IMR-90 (cell line): ENCODE measurements around the gene IPO13. TPM values are rescaled to one million over a fixed set of nuclear protein-coding genes. Genes with fewer than 3 reads are reported as not detected.

Experiments
- ATAC-seq: fragments of 200-7000 bp; cut with Tn5 transposase; 2 replicates; pipeline ENCODE4 v1.9.1; 2020; ENCODE audit warnings: low read depth, mild to moderate bottlenecking, moderate library complexity
- BruUV-seq: library from RNA; stranded (reverse); fragments of 400-500 nt; replicated peaks from 2 replicates; lab custom pipeline; 2021; lab: Mats Ljungman, UMichigan
- CTCF ChIA-PET: fragments of 300-600 bp; formaldehyde crosslinking; extraction: SDS; loops from one replicate; lab custom pipeline; 2021; ENCODE audit warnings: antibody characterized with exemption; lab: Yijun Ruan, JAX
- POLR2A ChIA-PET: fragments of 300-600 bp; sonication (Branson Sonifier 250); formaldehyde crosslinking; loops from one replicate; lab custom pipeline; 2022; ENCODE audit warnings: antibody characterized with exemption; ENCODE audit not compliant: unreplicated experiment; lab: Charles Lee
- DNase-seq: peaks from one replicate; pipeline ENCODE4 v3.0.0; 2013
- H2AFZ ChIP-seq: replicated peaks from 2 replicates; pipeline ENCODE3; 2013; ENCODE audit warnings: low read length, mild to moderate bottlenecking; ENCODE audit not compliant: poor library complexity
- H2AK5ac ChIP-seq: 2 replicates; pipeline ENCODE4 v1.6.1; 2013; ENCODE audit warnings: low read depth, low read length, inconsistent platforms
- H2AK9ac ChIP-seq: replicated peaks from 2 replicates; pipeline ENCODE3; 2013; ENCODE audit warnings: mild to moderate bottlenecking, low read depth, low read length, moderate library complexity; ENCODE audit not compliant: poor library complexity
- H2BK120ac ChIP-seq: 2 replicates; pipeline ENCODE4 v1.6.1; 2013; ENCODE audit warnings: low read depth, low read length, inconsistent platforms
- H2BK15ac ChIP-seq: 3 replicates; pipeline ENCODE4 v1.6.1; 2013; ENCODE audit warnings: low read depth, low read length, inconsistent platforms
- H2BK20ac ChIP-seq: 2 replicates; pipeline ENCODE4 v1.6.1; 2013; ENCODE audit warnings: low read depth, mild to moderate bottlenecking, inconsistent platforms, low read length, moderate library complexity
- H2BK5ac ChIP-seq: 2 replicates; pipeline ENCODE4 v1.6.1; 2013; ENCODE audit warnings: mild to moderate bottlenecking, low read depth, low read length, inconsistent platforms; ENCODE audit not compliant: poor library complexity, severe bottlenecking
- H3K14ac ChIP-seq: replicated peaks from 2 replicates; pipeline ENCODE4 v1.6.1; 2013; ENCODE audit warnings: low read depth, low read length, inconsistent platforms
- H3K18ac ChIP-seq: 2 replicates; pipeline ENCODE4 v1.6.1; 2013; ENCODE audit warnings: low read depth, low read length, control low read depth
- H3K23ac ChIP-seq: 2 replicates; pipeline ENCODE4 v1.6.1; 2013; ENCODE audit warnings: low read depth, low read length, inconsistent platforms
- H3K27ac ChIP-seq: 2 replicates; pipeline ENCODE4 v1.5.1; 2013; ENCODE audit warnings: mild to moderate bottlenecking, control low read depth, low read length; ENCODE audit not compliant: insufficient read depth
- H3K27me3 ChIP-seq: 2 replicates; pipeline ENCODE4 v1.6.1; 2013; ENCODE audit warnings: low read length; ENCODE audit not compliant: control insufficient read depth, insufficient read depth
- H3K36me3 ChIP-seq: 2 replicates; pipeline ENCODE4 v1.6.1; 2013; ENCODE audit warnings: low read length, mixed read lengths; ENCODE audit not compliant: control insufficient read depth, insufficient read depth
- H3K4ac ChIP-seq: 2 replicates; pipeline ENCODE4 v1.6.1; 2013; ENCODE audit warnings: low read depth, low read length, inconsistent platforms
- H3K4me1 ChIP-seq: 2 replicates; pipeline ENCODE4 v1.6.1; 2013; ENCODE audit warnings: low read length, mixed read lengths; ENCODE audit not compliant: control insufficient read depth, insufficient read depth
- H3K4me2 ChIP-seq: 2 replicates; pipeline ENCODE4 v1.6.1; 2013; ENCODE audit warnings: low read depth, mild to moderate bottlenecking, control low read depth, low read length, moderate library complexity
- H3K4me3 ChIP-seq: 2 replicates; pipeline ENCODE4 v1.5.1; 2013; ENCODE audit warnings: low read depth, mild to moderate bottlenecking, control low read depth, low read length, moderate library complexity; ENCODE audit not compliant: insufficient read depth
- H3K56ac ChIP-seq: 2 replicates; pipeline ENCODE4 v1.6.1; 2013; ENCODE audit warnings: low read length, inconsistent platforms; ENCODE audit not compliant: insufficient read depth; ENCODE audit errors: extremely low read depth
- H3K79me1 ChIP-seq, 2 experiments: 2 replicates each; pipeline ENCODE4 v1.6.1; 2013; ENCODE audit warnings: low read length in 2 of 2, inconsistent platforms in 1 of 2, low read depth in 1 of 2
- H3K9ac ChIP-seq: 2 replicates; pipeline ENCODE4 v1.6.1; 2013; ENCODE audit warnings: low read depth, low read length, control low read depth
- H3K9me1 ChIP-seq: 2 replicates; pipeline ENCODE4 v1.6.1; 2013; ENCODE audit warnings: low read length, inconsistent platforms; ENCODE audit not compliant: insufficient read depth
- H3K9me3 ChIP-seq: 2 replicates; pipeline ENCODE4 v1.6.1; 2013; ENCODE audit warnings: low read length; ENCODE audit not compliant: control insufficient read depth, insufficient read depth
- H4K20me1 ChIP-seq: 2 replicates; pipeline ENCODE4 v1.6.1; 2013; ENCODE audit warnings: low read length, inconsistent platforms; ENCODE audit not compliant: insufficient read depth
- H4K5ac ChIP-seq: 2 replicates; pipeline ENCODE4 v1.6.1; 2013; ENCODE audit warnings: mild to moderate bottlenecking, low read depth, low read length, control low read depth
- H4K8ac ChIP-seq, 2 experiments: 2 replicates each; pipeline ENCODE4 v1.6.1; 2013; ENCODE audit warnings: low read depth in 2 of 2, low read length in 2 of 2, control low read depth in 1 of 2, inconsistent platforms in 1 of 2
- H4K91ac ChIP-seq: 2 replicates; pipeline ENCODE4 v1.6.1; 2013; ENCODE audit warnings: low read depth, low read length, inconsistent platforms; ENCODE audit not compliant: insufficient read depth
- BHLHE40 ChIP-seq: fragments of 150-350 bp; IDR thresholded peaks from 2 replicates; pipeline ENCODE4 v1.6.1; 2016; ENCODE audit warnings: mild to moderate bottlenecking, low read depth, low read length
- CEBPB ChIP-seq: IDR thresholded peaks from 2 replicates; pipeline ENCODE4 v1.6.1; 2012; ENCODE audit warnings: low read depth, low read length, improper control_type of control experiment
- CHD1 ChIP-seq: IDR thresholded peaks from 2 replicates; pipeline ENCODE4 v1.6.1; 2012; ENCODE audit warnings: low read depth, low read length, improper control_type of control experiment
- ELK1 ChIP-seq: fragments of 150-350 bp; IDR thresholded peaks from 2 replicates; pipeline ENCODE4 v1.6.1; 2016; ENCODE audit warnings: low read depth, mild to moderate bottlenecking, low read length, moderate library complexity, borderline replicate concordance
- FOS ChIP-seq: fragments of 150-350 bp; IDR thresholded peaks from 2 replicates; pipeline ENCODE4 v1.6.1; 2016; ENCODE audit warnings: low read depth, low read length
- MAFK ChIP-seq: IDR thresholded peaks from 2 replicates; pipeline ENCODE4 v1.6.1; 2012; ENCODE audit warnings: low read depth, low read length, improper control_type of control experiment
- MAZ ChIP-seq: IDR thresholded peaks from 2 replicates; pipeline ENCODE4 v1.6.1; 2012; ENCODE audit warnings: low read depth, mild to moderate bottlenecking, low read length, improper control_type of control experiment, moderate library complexity, borderline replicate concordance
- NFE2L2 ChIP-seq: fragments of 150-350 bp; IDR thresholded peaks from 2 replicates; pipeline ENCODE4 v1.6.1; 2016; ENCODE audit warnings: low read depth, mild to moderate bottlenecking, low read length
- POLR2A ChIP-seq: IDR thresholded peaks from 2 replicates; pipeline ENCODE4 v1.6.1; 2012; ENCODE audit warnings: mild to moderate bottlenecking, low read depth, low read length
- RAD21 ChIP-seq: IDR thresholded peaks from 2 replicates; pipeline ENCODE4 v1.6.1; 2012; ENCODE audit warnings: low read length, improper control_type of control experiment
- RCOR1 ChIP-seq: IDR thresholded peaks from 2 replicates; pipeline ENCODE4 v1.6.1; 2012; ENCODE audit warnings: mild to moderate bottlenecking, low read length, improper control_type of control experiment; ENCODE audit not compliant: insufficient replicate concordance
- RFX5 ChIP-seq: IDR thresholded peaks from 2 replicates; pipeline ENCODE4 v1.8.0; 2012; ENCODE audit warnings: low read depth, mild to moderate bottlenecking, low read length, moderate library complexity
- SMC3 ChIP-seq: fragments of 150-350 bp; IDR thresholded peaks from 2 replicates; pipeline ENCODE4 v1.6.1; 2016; ENCODE audit warnings: low read depth, mild to moderate bottlenecking, antibody characterized with exemption, low read length, moderate library complexity
- WGBS, 2 experiments: methylation state at CpG; one replicate each; pipeline versions ENCODE4 v1.1.5 to v1.1.7; 2013; ENCODE audit warnings: missing lambda C conversion rate in 2 of 2; ENCODE audit not compliant: insufficient read length in 1 of 2; ENCODE audit errors: extremely low coverage in 2 of 2; 5-methylcytosine and 5-hydroxymethylcytosine counted together
- dilution Hi-C: fragments of 300-500 bp; cut with HindIII; formaldehyde crosslinking; loops from one replicate; pipeline ENCODE4 v1.14.3; 2018; ENCODE audit warnings: low sequenced_read_pairs; ENCODE audit not compliant: unreplicated experiment
- in situ Hi-C: fragments of 300-500 bp; cut with MboI; formaldehyde crosslinking; loops from 3 replicates; pipeline ENCODE4 v1.14.3; 2019; ENCODE audit warnings: low sequenced_read_pairs, inconsistent platforms, mixed read lengths
- intact Hi-C: fragments of 100-400 bp; cut with micrococcal nuclease; formaldehyde crosslinking; loops from 2 replicates; pipeline ENCODE4 v1.10.0; 2022
- polyA plus RNA-seq, 3 experiments: library from polyadenylated mRNA; depleted of rRNA; stranded (reverse); fragments of >200 nt; gene quantifications; 2 replicates each; pipeline ENCODE4 v1.2.3, GENCODE V29; 2012; ENCODE audit warnings: low replicate concordance in 1 of 3
- total RNA-seq: library from RNA; depleted of rRNA; stranded (reverse); fragments of >200 nt; gene quantifications from 2 replicates; pipeline ENCODE4 v1.2.3, GENCODE V29; 2012
- TF ChIP-seq, protein P1 (sequence below): fragments of 150-350 bp; IDR thresholded peaks from 2 replicates; pipeline ENCODE4 v1.6.1; 2017; ENCODE audit warnings: mild to moderate bottlenecking, antibody characterized with exemption, low read length, low read depth
- TF ChIP-seq, protein P2 (sequence below): conservative IDR thresholded peaks from 2 replicates; pipeline ENCODE4 v1.5.1; 2012; ENCODE audit warnings: mild to moderate bottlenecking, low read depth, low read length, improper control_type of control experiment

IPO13 gene
- total and polyA plus RNA-seq, 2 of the 4 experiments (the other 2 are of a cell fraction): 15.2 to 18.7 TPM

DNA sequence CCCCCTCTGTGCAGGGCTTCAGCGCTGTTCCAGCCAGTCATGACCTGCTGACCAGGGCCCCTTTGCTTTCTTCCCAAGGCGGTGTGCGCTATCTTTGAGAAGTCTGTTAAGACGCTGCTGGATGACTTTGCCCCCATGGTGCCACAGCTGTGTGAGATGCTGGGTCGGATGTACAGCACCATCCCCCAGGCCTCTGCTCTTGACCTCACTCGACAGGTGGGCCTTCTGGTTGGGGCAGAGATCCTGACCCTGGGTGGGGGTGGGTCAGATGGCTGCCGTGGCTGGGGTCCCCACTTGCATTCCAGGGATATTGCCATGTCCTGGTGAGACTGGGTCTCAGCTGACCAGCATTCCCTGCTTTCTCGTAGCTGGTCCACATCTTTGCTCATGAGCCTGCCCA, 14.0 kb downstream of the IPO13 start:
- no peak for ATAC-seq
- H3K9me3 ChIP-seq: no peaks in the 10 kb centered on the region
- POLR2A ChIA-PET: no interaction called here
- no peak overlapping the region for H4K91ac ChIP-seq
- peaks cover 19% of the 10 kb centered on the region for H3K9me1 ChIP-seq
- WGBS, 2 experiments: 98% methylated on average over 5 of the region's 8 CpGs; no CpG with 5 or more reads in 1 of the 2 experiments
- peaks cover 7% of the 10 kb centered on the region; the same call in 1 of the 2 replicates for H4K20me1 ChIP-seq
- no peak overlapping the region for H4K5ac ChIP-seq
- H3K18ac ChIP-seq: no peak overlapping the region
- dilution Hi-C loops: no loop called here
- H3K36me3 ChIP-seq: peaks cover 49% of the 10 kb centered on the region
- H3K23ac ChIP-seq: no peak overlapping the region
- no peak overlapping the region for H3K9ac ChIP-seq
- in situ Hi-C loops: loop anchor here (25.0 kb wide), 1 partner anchor 423 kb away; the partner anchor contains the start of gene PTPRF
- H2BK5ac ChIP-seq: no peak overlapping the region
- CTCF ChIA-PET: no interaction called here
- H3K14ac ChIP-seq: no peak overlapping the region
- no peak overlapping the region for H3K4me2 ChIP-seq
- no peak for DNase-seq
- H2AK9ac ChIP-seq: no peak overlapping the region
- no peak overlapping the region for H2AFZ ChIP-seq
- no peak overlapping the region for H3K27ac ChIP-seq
- intact Hi-C loops: no loop called here
- H3K79me1 ChIP-seq: 0 out of 4 replicates have a peak, but pooled peaks cover 0 to 3% of the 10 kb centered on the region in 2 experiments
- H2BK15ac ChIP-seq: no peak overlapping the region
- no peaks in the 10 kb centered on the region for H3K4me1 ChIP-seq
- H2AK5ac ChIP-seq: no peak overlapping the region
- H2BK20ac ChIP-seq: no peak overlapping the region
- no peak overlapping the region for H3K56ac ChIP-seq
- H3K4me3 ChIP-seq: no peak overlapping the region
- no peak overlapping the region for H3K4ac ChIP-seq
- no peak overlapping the region for H2BK120ac ChIP-seq
- no peak overlapping the region for H4K8ac ChIP-seq
- TF ChIP-seq MAFK (no peak), NFE2L2 (no peak), POLR2A (no peak), FOS (no peak), MAZ (no peak), RAD21 (no peak), RFX5 (no peak), RCOR1 (no peak), BHLHE40 (no peak), CEBPB (no peak), ELK1 (no peak), SMC3 (no peak), CHD1 (no peak)
- TF ChIP-seq, protein P1, sequence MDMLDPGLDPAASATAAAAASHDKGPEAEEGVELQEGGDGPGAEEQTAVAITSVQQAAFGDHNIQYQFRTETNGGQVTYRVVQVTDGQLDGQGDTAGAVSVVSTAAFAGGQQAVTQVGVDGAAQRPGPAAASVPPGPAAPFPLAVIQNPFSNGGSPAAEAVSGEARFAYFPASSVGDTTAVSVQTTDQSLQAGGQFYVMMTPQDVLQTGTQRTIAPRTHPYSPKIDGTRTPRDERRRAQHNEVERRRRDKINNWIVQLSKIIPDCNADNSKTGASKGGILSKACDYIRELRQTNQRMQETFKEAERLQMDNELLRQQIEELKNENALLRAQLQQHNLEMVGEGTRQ: no peak
- TF ChIP-seq, protein P2, sequence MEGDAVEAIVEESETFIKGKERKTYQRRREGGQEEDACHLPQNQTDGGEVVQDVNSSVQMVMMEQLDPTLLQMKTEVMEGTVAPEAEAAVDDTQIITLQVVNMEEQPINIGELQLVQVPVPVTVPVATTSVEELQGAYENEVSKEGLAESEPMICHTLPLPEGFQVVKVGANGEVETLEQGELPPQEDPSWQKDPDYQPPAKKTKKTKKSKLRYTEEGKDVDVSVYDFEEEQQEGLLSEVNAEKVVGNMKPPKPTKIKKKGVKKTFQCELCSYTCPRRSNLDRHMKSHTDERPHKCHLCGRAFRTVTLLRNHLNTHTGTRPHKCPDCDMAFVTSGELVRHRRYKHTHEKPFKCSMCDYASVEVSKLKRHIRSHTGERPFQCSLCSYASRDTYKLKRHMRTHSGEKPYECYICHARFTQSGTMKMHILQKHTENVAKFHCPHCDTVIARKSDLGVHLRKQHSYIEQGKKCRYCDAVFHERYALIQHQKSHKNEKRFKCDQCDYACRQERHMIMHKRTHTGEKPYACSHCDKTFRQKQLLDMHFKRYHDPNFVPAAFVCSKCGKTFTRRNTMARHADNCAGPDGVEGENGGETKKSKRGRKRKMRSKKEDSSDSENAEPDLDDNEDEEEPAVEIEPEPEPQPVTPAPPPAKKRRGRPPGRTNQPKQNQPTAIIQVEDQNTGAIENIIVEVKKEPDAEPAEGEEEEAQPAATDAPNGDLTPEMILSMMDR: no peak
- H3K27me3 ChIP-seq: no peaks in the 10 kb centered on the region
- no TSS peak for BruUV-seq
